IPS-18a (cell line): ENCODE results near the gene NGLY1.

Experiments used
- H3K27ac ChIP-seq: one replicate; pipeline ENCODE4 v1.5.1; 2013; ENCODE audit warnings: low read length
- H3K27me3 ChIP-seq: one replicate; pipeline ENCODE4 v1.6.1; 2013; ENCODE audit warnings: mild to moderate bottlenecking, low read length; ENCODE audit not compliant: control insufficient read depth, insufficient read depth
- H3K36me3 ChIP-seq: one replicate; pipeline ENCODE4 v1.6.1; 2013; ENCODE audit warnings: low read depth, low read length; ENCODE audit not compliant: control insufficient read depth
- H3K4me1 ChIP-seq: one replicate; pipeline ENCODE4 v1.6.1; 2013; ENCODE audit warnings: low read depth, low read length; ENCODE audit not compliant: control insufficient read depth
- H3K4me3 ChIP-seq: one replicate; pipeline ENCODE4 v1.5.1; 2013; ENCODE audit warnings: low read length
- H3K9ac ChIP-seq: one replicate; pipeline ENCODE4 v1.6.1; 2013; ENCODE audit warnings: mild to moderate bottlenecking, low read length, moderate library complexity
- H3K9me3 ChIP-seq: one replicate; pipeline ENCODE4 v1.6.1; 2013; ENCODE audit warnings: low read depth, low read length; ENCODE audit not compliant: control insufficient read depth

Gene NGLY1

GRCh38 chr3:25817107-25817506 is 33.9 kb upstream of the NGLY1 start:
- H3K9me3 ChIP-seq: no peaks in the 10 kb centered on the region
- no peaks in the 10 kb centered on the region for H3K36me3 ChIP-seq
- H3K9ac ChIP-seq: no peak overlapping the region
- H3K4me3 ChIP-seq: no peak overlapping the region
- H3K27ac ChIP-seq: no peak overlapping the region
- no peaks in the 10 kb centered on the region for H3K27me3 ChIP-seq
- peaks cover 14% of the 10 kb centered on the region for H3K4me1 ChIP-seq

- H3K4me3 ChIP-seq: no peak overlapping the region
- no peak overlapping the region for H3K9ac ChIP-seq
- no peaks in the 10 kb centered on the region for H3K27me3 ChIP-seq
- H3K27ac ChIP-seq: no peak overlapping the region
- no peaks in the 10 kb centered on the region for H3K36me3 ChIP-seq
- no peaks in the 10 kb centered on the region for H3K9me3 ChIP-seq
- H3K4me1 ChIP-seq: no peaks in the 10 kb centered on the region
These were observed 29.4 kb upstream of the NGLY1 start for GRCh38 chr3:25812644-25813043.

- no peaks in the 10 kb centered on the region for H3K9me3 ChIP-seq
- H3K27me3 ChIP-seq: no peaks in the 10 kb centered on the region
- no peak overlapping the region for H3K9ac ChIP-seq
- no peaks in the 10 kb centered on the region for H3K4me1 ChIP-seq
- H3K27ac ChIP-seq: no peak overlapping the region
- no peaks in the 10 kb centered on the region for H3K36me3 ChIP-seq
- no peak overlapping the region for H3K4me3 ChIP-seq
These were observed 21.4 kb upstream of the NGLY1 start for GRCh38 chr3:25804676-25805075.

GRCh38 chr3:25803833-25804232 is 20.6 kb upstream of the NGLY1 start:
- Histone ChIP-seq H3K9me3 (no peaks in the 10 kb centered on the region), H3K4me1 (no peaks in the 10 kb centered on the region), H3K9ac (no peak overlapping the region), H3K4me3 (no peak overlapping the region), H3K27ac (no peak overlapping the region), H3K36me3 (no peaks in the 10 kb centered on the region), H3K27me3 (no peaks in the 10 kb centered on the region)

- no peak overlapping the region for H3K9ac ChIP-seq
- H3K4me3 ChIP-seq: no peak overlapping the region
- no peaks in the 10 kb centered on the region for H3K36me3 ChIP-seq
- no peaks in the 10 kb centered on the region for H3K9me3 ChIP-seq
- no peaks in the 10 kb centered on the region for H3K27me3 ChIP-seq
- no peak overlapping the region for H3K27ac ChIP-seq
- H3K4me1 ChIP-seq: no peaks in the 10 kb centered on the region
These were observed 18.5 kb upstream of the NGLY1 start for GRCh38 chr3:25801786-25802185.

- Histone ChIP-seq H3K27me3 (no peaks in the 10 kb centered on the region), H3K4me1 (peaks cover 13% of the 10 kb centered on the region), H3K27ac (peak within 1 kb of the TSS; percentile 3), H3K36me3 (no peaks in the 10 kb centered on the region), H3K9ac (peak within 1 kb of the TSS; percentile 62), H3K4me3 (peak within 1 kb of the TSS; percentile 69), H3K9me3 (no peaks in the 10 kb centered on the region)
These were observed 6.6 kb upstream of the NGLY1 start, which contains the start of gene OXSM for GRCh38 chr3:25789596-25790556. OXSM (plus strand) TSS chr3:25790090; CDS start chr3:25791021, 931 bp downstream.

GRCh38 chr3:25789209-25789595 is 6.0 kb upstream of the NGLY1 start:
- peak overlapping the region; percentile 69 for H3K4me3 ChIP-seq
- peak overlapping the region; percentile 62 for H3K9ac ChIP-seq
- peaks cover 6% of the 10 kb centered on the region for H3K27me3 ChIP-seq
- H3K4me1 ChIP-seq: peaks cover 13% of the 10 kb centered on the region
- no peak overlapping the region for H3K27ac ChIP-seq
- H3K9me3 ChIP-seq: no peaks in the 10 kb centered on the region
- no peaks in the 10 kb centered on the region for H3K36me3 ChIP-seq

GRCh38 chr3:25787689-25788088 is 4.4 kb upstream of the NGLY1 start:
- Histone ChIP-seq H3K4me3 (no peak overlapping the region), H3K27ac (no peak overlapping the region), H3K9ac (no peak overlapping the region), H3K4me1 (peaks cover 17% of the 10 kb centered on the region), H3K9me3 (no peaks in the 10 kb centered on the region), H3K27me3 (peaks cover 10% of the 10 kb centered on the region), H3K36me3 (no peaks in the 10 kb centered on the region)

- no peak overlapping the region for H3K4me3 ChIP-seq
- no peak overlapping the region for H3K9ac ChIP-seq
- no peaks in the 10 kb centered on the region for H3K9me3 ChIP-seq
- H3K27ac ChIP-seq: no peak overlapping the region
- H3K27me3 ChIP-seq: peaks cover 10% of the 10 kb centered on the region
- H3K36me3 ChIP-seq: no peaks in the 10 kb centered on the region
- H3K4me1 ChIP-seq: peaks cover 21% of the 10 kb centered on the region
These were observed 2.6 kb upstream of the NGLY1 start for GRCh38 chr3:25785826-25786225.

- Histone ChIP-seq H3K27me3 (peaks cover 10% of the 10 kb centered on the region), H3K36me3 (no peaks in the 10 kb centered on the region), H3K4me1 (peaks cover 15% of the 10 kb centered on the region), H3K9ac (no peak overlapping the region), H3K4me3 (no peak overlapping the region), H3K27ac (no peak overlapping the region), H3K9me3 (no peaks in the 10 kb centered on the region)
These were observed 1.7 kb upstream of the NGLY1 start for GRCh38 chr3:25784971-25785370.

- peaks cover 12% of the 10 kb centered on the region for H3K4me1 ChIP-seq
- no peaks in the 10 kb centered on the region for H3K36me3 ChIP-seq
- H3K4me3 ChIP-seq: peak overlapping the region; percentile 45
- H3K9me3 ChIP-seq: no peaks in the 10 kb centered on the region
- no peak overlapping the region for H3K9ac ChIP-seq
- peaks cover 10% of the 10 kb centered on the region for H3K27me3 ChIP-seq
- H3K27ac ChIP-seq: no peak overlapping the region
These were observed 644 bp upstream of the NGLY1 start for GRCh38 chr3:25783661-25784512.
